GM12874 (cell line): ENCODE data around the gene NDUFA8.

Source experiments
- TF ChIP-seq, protein P1 (sequence below): IDR thresholded peaks from 2 replicates; pipeline ENCODE4 v1.5.1; 2011; ENCODE audit warnings: low read depth, mild to moderate bottlenecking, control low read depth, low read length, moderate library complexity; ENCODE audit not compliant: insufficient read depth

The NDUFA8 gene

DNA sequence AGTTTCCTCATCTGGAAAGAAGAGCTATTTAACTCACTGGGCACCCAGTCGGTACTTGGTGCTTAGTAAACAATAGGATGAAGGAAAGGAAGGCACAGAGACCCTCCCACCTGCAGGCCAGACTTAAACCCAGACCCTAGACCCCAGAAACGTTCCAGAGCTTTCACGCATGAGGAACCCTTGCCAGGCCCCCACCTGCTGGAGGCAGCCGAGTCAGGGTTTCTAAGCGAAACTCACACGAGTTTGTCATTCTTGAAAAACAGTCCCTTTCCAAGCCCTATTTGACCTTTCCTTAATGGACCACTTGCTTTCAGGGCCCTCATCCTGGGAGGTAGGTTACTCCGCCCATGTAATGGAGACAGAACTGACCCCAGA, 30.6 kb downstream of the NDUFA8 start:
- TF ChIP-seq, protein P1, sequence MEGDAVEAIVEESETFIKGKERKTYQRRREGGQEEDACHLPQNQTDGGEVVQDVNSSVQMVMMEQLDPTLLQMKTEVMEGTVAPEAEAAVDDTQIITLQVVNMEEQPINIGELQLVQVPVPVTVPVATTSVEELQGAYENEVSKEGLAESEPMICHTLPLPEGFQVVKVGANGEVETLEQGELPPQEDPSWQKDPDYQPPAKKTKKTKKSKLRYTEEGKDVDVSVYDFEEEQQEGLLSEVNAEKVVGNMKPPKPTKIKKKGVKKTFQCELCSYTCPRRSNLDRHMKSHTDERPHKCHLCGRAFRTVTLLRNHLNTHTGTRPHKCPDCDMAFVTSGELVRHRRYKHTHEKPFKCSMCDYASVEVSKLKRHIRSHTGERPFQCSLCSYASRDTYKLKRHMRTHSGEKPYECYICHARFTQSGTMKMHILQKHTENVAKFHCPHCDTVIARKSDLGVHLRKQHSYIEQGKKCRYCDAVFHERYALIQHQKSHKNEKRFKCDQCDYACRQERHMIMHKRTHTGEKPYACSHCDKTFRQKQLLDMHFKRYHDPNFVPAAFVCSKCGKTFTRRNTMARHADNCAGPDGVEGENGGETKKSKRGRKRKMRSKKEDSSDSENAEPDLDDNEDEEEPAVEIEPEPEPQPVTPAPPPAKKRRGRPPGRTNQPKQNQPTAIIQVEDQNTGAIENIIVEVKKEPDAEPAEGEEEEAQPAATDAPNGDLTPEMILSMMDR, result no peak

DNA sequence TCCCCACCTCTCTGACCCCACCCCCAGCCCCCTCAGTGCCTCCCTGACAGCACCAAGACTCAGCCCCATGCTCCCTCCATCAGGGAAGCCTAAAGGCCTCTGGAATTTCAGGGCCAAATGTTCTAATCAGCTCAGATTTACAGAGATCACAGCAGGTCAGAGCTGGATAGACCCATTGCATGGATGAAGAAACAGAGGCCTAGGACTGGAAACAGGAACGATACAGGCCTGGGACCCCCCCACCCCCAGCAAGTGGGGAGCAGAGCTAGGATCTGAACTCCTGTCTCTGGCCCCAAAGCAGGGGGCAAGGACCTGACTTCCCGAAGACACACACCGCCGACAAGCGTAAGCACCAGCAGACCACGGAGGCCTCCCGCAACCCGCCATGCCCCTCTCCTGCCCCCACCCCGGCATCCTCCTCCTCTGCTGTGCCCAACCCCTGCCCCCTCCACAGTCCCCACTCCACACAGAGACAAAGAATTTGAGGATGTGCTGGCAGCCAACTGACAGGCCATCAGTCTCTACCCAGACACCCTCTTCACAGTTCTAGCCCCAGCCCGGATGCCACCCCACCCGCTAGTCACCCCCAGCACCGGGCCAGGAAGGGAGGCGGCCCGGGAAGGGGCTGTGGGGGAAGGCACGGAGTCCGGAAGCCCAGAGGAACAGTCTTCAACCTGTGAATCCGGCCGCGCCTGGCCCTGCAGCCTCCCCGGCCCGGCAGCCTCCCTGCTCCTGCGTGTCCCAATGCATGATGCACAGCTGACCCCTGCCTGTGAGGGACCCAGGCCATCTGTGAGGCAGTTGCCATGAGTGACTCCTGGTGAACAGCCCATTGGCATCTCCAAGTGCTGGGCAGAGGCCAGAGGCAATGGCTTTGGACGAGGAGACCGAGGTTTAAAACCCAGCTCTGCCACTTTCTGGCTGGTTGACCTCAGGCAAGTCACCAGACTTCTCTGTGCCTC, 31.3 kb downstream of the NDUFA8 start:
- TF ChIP-seq, protein P1, result no peak

DNA sequence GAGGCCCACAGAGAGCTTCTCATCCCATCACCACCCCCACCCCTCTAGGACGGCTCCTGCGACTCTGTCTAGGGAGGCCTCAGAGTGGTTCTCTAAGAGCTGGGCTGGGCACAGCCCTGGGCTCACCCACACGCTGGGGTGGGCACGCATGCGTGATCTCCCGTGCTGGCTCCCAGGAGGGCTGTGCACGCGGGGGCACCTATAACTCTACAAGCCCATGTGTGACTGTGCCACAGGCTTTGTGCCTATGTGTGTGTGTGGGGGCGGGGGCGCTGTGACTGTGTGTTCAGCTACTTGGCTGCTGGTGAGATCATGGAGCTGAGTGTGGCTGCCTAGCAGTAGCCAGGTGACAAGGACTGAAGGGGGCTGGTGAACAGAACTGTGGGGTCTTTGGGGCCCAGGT, 32.2 kb downstream of the NDUFA8 start:
- TF ChIP-seq, protein P1, result no peak

DNA sequence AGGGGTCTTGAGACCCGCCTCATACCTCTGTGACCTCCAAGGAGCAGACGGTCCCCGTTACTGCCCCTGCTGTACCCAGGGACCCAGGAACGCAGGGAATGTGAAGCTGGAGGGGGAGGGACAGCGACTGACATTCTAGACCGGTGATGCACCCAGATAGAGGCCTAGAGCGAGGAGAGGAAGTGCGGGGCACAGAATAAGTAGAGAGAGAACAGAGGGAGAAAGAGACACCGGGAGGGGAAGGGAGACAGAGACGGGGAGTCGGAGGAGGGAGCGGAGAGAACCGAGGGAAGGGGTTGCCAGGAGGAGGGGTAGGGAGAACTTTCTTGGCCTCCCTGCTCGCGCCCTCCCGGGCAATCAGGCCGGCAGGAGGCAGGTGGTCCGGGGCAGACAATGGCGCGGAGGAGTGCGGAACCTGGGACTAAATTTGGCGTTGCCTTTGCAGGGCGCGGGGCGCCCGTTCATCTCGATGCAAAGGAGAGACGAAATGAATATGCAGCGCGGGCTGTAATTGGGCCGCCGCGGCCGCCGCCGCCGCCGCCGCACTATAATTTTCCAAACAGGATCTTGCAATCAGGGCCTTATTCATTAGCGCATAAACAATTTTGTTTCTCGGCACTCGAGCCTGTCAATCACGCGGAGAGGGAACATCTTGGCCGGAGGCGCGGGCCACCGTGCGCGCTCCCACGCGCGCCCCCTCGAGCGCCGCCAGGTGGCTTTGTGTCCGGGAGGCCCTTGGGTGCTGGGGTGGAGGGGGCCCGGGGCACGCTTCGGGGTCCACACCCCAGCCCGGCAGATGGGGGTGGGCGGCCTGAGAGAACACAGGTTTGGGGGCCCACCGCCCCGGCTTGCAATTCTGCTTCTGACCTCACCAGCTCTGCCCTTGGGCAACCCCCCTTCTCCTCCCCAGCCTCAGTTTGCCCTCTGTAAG, 33.0 kb downstream of the NDUFA8 start:
- TF ChIP-seq, protein P1, result no peak

DNA sequence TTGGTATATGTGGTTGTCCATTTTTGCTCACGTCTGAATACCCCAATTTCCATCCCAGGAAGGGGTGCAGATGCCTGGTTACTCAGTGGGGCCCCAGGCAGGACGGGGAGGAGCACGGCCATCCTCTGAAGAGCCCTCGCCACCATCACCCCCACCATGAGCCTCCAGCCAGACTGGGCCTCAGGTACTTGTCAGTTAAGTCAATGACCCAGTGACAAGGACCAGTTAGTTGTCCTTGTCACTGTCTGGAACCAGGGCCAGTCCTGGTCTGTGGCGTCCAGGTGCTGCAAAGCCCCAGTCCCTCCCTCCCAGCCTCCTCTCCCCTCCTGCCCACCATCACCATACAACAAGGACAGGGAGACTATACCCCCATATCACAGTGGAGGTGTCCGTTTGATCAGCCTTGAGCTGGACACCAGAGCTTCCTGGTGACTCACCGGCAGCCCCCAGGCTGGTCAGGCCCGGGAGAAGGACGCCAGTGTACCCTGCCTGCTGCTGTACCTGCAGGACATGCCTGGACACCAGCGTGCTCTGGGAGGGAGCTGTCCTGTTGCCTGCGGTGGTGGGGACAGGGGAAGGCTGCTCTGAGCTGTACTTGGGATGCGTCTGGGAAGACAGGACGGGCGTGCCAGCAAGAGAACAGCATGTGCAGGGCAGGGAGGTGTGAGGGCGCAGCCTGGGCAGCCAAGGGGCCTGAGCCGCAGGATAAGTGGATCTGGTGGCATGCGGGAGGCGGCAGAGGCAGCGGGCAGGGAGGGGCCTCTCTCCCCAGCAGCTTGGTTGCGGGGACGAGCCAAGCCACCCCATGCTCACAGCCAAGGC, 33.9 kb downstream of the NDUFA8 start:
- TF ChIP-seq, protein P1, result no peak

DNA sequence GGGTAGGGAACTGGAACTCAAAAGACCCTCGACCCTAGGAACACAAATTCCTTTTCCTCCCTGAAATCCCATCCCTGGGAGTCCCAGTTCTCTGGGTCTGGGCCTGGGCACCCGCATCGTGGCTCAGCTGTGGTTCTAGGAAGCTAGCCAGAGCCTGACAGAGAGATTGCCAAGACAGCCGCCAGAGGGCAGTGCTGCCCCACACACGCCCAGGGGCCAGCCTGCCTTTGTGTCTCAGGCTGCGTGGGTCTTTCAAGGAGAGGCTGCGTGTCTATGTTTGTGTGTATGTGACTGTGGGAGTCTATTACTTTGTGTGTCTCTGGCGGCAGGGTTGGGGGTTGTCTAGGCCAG, 34.4 kb downstream of the NDUFA8 start:
- TF ChIP-seq, protein P1, result peak; percentile 92
